HepG2 (cell line): ENCODE results near the gene HLA-DMB. TPM values are rescaled to one million over a fixed set of nuclear protein-coding genes. Genes with fewer than 3 reads are reported as not detected.

Experiments
- ATAC-seq: fragments of 200-7000 bp; cut with Tn5 transposase; 3 replicates; pipeline ENCODE4 v1.9.1; 2020; ENCODE audit warnings: mild to moderate bottlenecking, moderate library complexity
- BruUV-seq: library from RNA; stranded (reverse); fragments of 400-500 nt; replicated peaks from 2 replicates; lab custom pipeline; 2021; lab: Mats Ljungman, UMichigan
- CTCF ChIA-PET: fragments of 300-600 bp; formaldehyde crosslinking; extraction: SDS; loops from one replicate; lab custom pipeline; 2021; ENCODE audit warnings: low total read pairs, inconsistent platforms, low intra/inter-chr PET ratio; lab: Yijun Ruan, JAX
- POLR2A ChIA-PET: fragments of 350-600 bp; sonication (Branson Sonifier 250); formaldehyde crosslinking; loops from one replicate; lab custom pipeline; 2020; ENCODE audit warnings: antibody characterized with exemption, inconsistent platforms; lab: Yijun Ruan, JAX
- DNase-seq: peaks from one replicate; pipeline ENCODE4 v3.0.0-alpha.2; 2015; ENCODE audit warnings: low spot score
- FAIRE-seq: peaks from 3 replicates; lab custom pipeline; 2011; peaks lifted over from hg19 to GRCh38; lab: Jason Lieb, UNC
- H2AFZ ChIP-seq: one replicate; pipeline ENCODE4 v1.6.1; 2011; ENCODE audit warnings: low read length, inconsistent platforms
- H3K27ac ChIP-seq: fragments of 300-600 bp; 3 replicates; pipeline ENCODE4 v1.8.0; 2011; ENCODE audit warnings: mixed run types, mild to moderate bottlenecking, mixed read lengths, low read length, inconsistent platforms; ENCODE audit not compliant: insufficient read depth; ENCODE audit errors: extremely low read length
- H3K27me3 ChIP-seq, 2 experiments: fragments of 200-600 bp in 1 of 2; 2 replicates in 1 of 2; 3 replicates in 1 of 2; pipeline versions ENCODE4 v1.6.0 to v1.8.0; 2011; ENCODE audit warnings: low read length in 2 of 2, mild to moderate bottlenecking in 2 of 2, moderate library complexity in 2 of 2, inconsistent platforms in 1 of 2; ENCODE audit not compliant: insufficient read depth in 2 of 2, control insufficient read depth in 1 of 2
- H3K36me3 ChIP-seq, 2 experiments: fragments of 200-600 bp in 1 of 2; replicated peaks in 1 of 2; 2 replicates in 1 of 2; 3 replicates in 1 of 2; pipeline versions ENCODE4 v1.5.1 to v1.8.0; 2011; ENCODE audit warnings: low read length in 2 of 2, inconsistent platforms in 1 of 2; ENCODE audit not compliant: insufficient read depth in 2 of 2, control insufficient read depth in 1 of 2
- H3K4me1 ChIP-seq: 2 replicates; pipeline ENCODE4 v1.5.1; 2012; ENCODE audit warnings: low read length, inconsistent platforms; ENCODE audit not compliant: insufficient read depth
- H3K4me2 ChIP-seq: 2 replicates; pipeline ENCODE4 v1.6.0; 2011; ENCODE audit warnings: low read depth, low read length, inconsistent platforms
- H3K4me3 ChIP-seq, 3 experiments: fragments of 200-600 bp in 1 of 3; sonication (generic), shearing (Covaris generic) in 1 of 3; replicated peaks in 1 of 3; 2 replicates each; pipeline ENCODE4 v1.5.1; 2011 to 2016; ENCODE audit warnings: low read length in 3 of 3, inconsistent platforms in 2 of 3, low read depth in 2 of 3, mild to moderate bottlenecking in 2 of 3, control low read depth in 1 of 3, mixed read lengths in 1 of 3; ENCODE audit not compliant: insufficient read depth in 1 of 3
- H3K79me2 ChIP-seq: one replicate; pipeline ENCODE4 v1.6.1; 2011; ENCODE audit warnings: low read length, inconsistent platforms; ENCODE audit not compliant: insufficient read depth
- H3K9ac ChIP-seq: 2 replicates; pipeline ENCODE4 v1.6.0; 2011; ENCODE audit warnings: mild to moderate bottlenecking, low read depth, low read length, inconsistent platforms; ENCODE audit not compliant: insufficient read depth
- H3K9me3 ChIP-seq: 2 replicates; pipeline ENCODE4 v1.5.1; 2012; ENCODE audit warnings: mild to moderate bottlenecking, low read length
- H4K20me1 ChIP-seq: 2 replicates; pipeline ENCODE4 v1.6.0; 2011; ENCODE audit warnings: inconsistent platforms, mild to moderate bottlenecking, low read length, moderate library complexity; ENCODE audit not compliant: insufficient read depth
- CENPT ChIP-seq: sonication (generic); formaldehyde crosslinking; IDR thresholded peaks from 2 replicates; pipeline ENCODE4 v1.8.0; 2022; ENCODE audit warnings: low read depth, mild to moderate bottlenecking, moderate library complexity, missing genetic modification reagents
- FOXA1 ChIP-seq, 2 experiments: fragments of 450-650 bp in 1 of 2; sonication (generic) in 1 of 2; formaldehyde crosslinking in 1 of 2; IDR thresholded peaks; 2 replicates each; pipeline versions ENCODE4 v1.4.0 to v1.6.1; 2016 to 2020; ENCODE audit warnings: missing genetic modification reagents in 1 of 2
- KDM2A ChIP-seq: sonication (generic); formaldehyde crosslinking; IDR thresholded peaks from 2 replicates; pipeline ENCODE4 v1.4.0; 2020; ENCODE audit warnings: low read depth, missing genetic modification reagents, borderline replicate concordance
- POLR2A ChIP-seq, 2 experiments: IDR thresholded peaks; 2 replicates each; pipeline ENCODE4 v1.6.1; 2011; ENCODE audit warnings: low read depth in 2 of 2, low read length in 2 of 2, mild to moderate bottlenecking in 1 of 2, moderate library complexity in 1 of 2; ENCODE audit not compliant: insufficient read depth in 1 of 2
- POLR2AphosphoS2 ChIP-seq: IDR thresholded peaks from 2 replicates; pipeline ENCODE4 v1.6.1; 2011; ENCODE audit warnings: low read depth, low read length, improper control_type of control experiment
- POLR2G ChIP-seq: fragments of 200-400 bp; formaldehyde crosslinking; IDR thresholded peaks from 2 replicates; pipeline ENCODE4 v1.6.1; 2018; ENCODE audit warnings: mild to moderate bottlenecking, low read depth, low read length, moderate library complexity
- RBM22 ChIP-seq: fragments of 200-400 bp; formaldehyde crosslinking; optimal IDR thresholded peaks from 2 replicates; pipeline ENCODE3; 2017; ENCODE audit warnings: mild to moderate bottlenecking, low read length, moderate library complexity
- SSRP1 ChIP-seq: IDR thresholded peaks from 2 replicates; pipeline ENCODE4 v1.6.1; 2016; ENCODE audit warnings: control low read depth
- ZBTB7A ChIP-seq: sonication (generic); formaldehyde crosslinking; IDR thresholded peaks from 2 replicates; pipeline ENCODE4 v1.8.0; 2022; ENCODE audit warnings: mild to moderate bottlenecking, missing genetic modification reagents
- ZNF350 ChIP-seq: sonication (generic); formaldehyde crosslinking; IDR thresholded peaks from 2 replicates; pipeline ENCODE4 v1.4.0; 2020; ENCODE audit warnings: mild to moderate bottlenecking, low read depth, missing genetic modification reagents, borderline replicate concordance
- WGBS: methylation state at CpG from one replicate; pipeline ENCODE4 v1.1.6; 2017; ENCODE audit warnings: low lambda C conversion rate; 5-methylcytosine and 5-hydroxymethylcytosine counted together
- in situ Hi-C: cut with HindIII; loops from 2 replicates; pipeline ENCODE4 v1.10.0; 2017; ENCODE audit warnings: low pct_unique_long_range_greater_than_20kb; ENCODE audit not compliant: extremely low pct_ligation_motif_present
- intact Hi-C: fragments of 100-400 bp; cut with micrococcal nuclease; formaldehyde crosslinking; loops from one replicate; pipeline ENCODE4 v1.10.0; 2022; ENCODE audit not compliant: unreplicated experiment
- polyA plus RNA-seq, 8 experiments: library from polyadenylated mRNA; depleted of rRNA in 3 of 8; stranded (reverse) in 7 of 8; unstranded in 1 of 8; fragments of >200 nt; fragmentation: Illumina TruSeq in 4 of 8; extraction: Trizol in 4 of 8; gene quantifications; 2 replicates each; pipeline versions ENCODE4 v1.2.1 to v1.2.3, GENCODE V29; 2011 to 2016; ENCODE audit warnings: low read depth in 4 of 8, missing spikeins in 1 of 8, mixed read lengths in 1 of 8; ENCODE audit not compliant: insufficient read depth in 1 of 8
- total RNA-seq, 5 experiments: library from RNA; depleted of rRNA; stranded (reverse); fragments of >200 nt; fragmentation: Illumina TruSeq; extraction: Trizol; gene quantifications; 2 replicates each; pipeline ENCODE4 v1.2.3, GENCODE V29; 2016; ENCODE audit warnings: low read depth in 1 of 5
- TF ChIP-seq, protein P1 (sequence below): sonication (generic); formaldehyde crosslinking; IDR thresholded peaks from 2 replicates; pipeline ENCODE4 v1.4.0; 2020; ENCODE audit warnings: missing genetic modification reagents

Gene HLA-DMB
- total and polyA plus RNA-seq, 2 of the 13 experiments (the other 11 are each of a cell fraction or from before 2014, with no cell fraction given), result not detected

DNA sequence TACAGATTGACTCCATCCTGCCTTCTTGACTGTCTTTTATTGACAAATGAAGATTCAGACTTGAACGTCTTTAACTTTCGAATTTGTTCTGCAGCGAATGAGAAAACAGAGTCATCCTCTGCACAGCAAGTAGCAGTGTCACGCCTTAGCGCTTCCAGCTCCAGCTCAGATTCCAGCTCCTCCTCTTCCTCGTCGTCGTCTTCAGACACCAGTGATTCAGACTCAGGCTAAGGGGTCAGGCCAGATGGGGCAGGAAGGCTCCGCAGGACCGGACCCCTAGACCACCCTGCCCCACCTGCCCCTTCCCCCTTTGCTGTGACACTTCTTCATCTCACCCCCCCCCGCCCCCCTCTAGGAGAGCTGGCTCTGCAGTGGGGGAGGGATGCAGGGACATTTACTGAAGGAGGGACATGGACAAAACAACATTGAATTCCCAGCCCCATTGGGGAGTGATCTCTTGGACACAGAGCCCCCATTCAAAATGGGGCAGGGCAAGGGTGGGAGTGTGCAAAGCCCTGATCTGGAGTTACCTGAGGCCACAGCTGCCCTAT, 39.7 kb upstream of the HLA-DMB start:
- TF ChIP-seq POLR2G, result peak; percentile 63
- TF ChIP-seq POLR2A (IDR thresholded peaks at IDR 0.05; ENCODE audit: insufficient read depth in 1 of 2, low read depth in 2 of 2, low read length in 2 of 2), result peak in 1 of 2 experiments; percentile 43; a peak in 2 of 4 replicates
- TF ChIP-seq SSRP1, result peak; percentile 85; the same call in 1 of the 2 replicates
- TF ChIP-seq KDM2A (CRISPR knock-in tag), result 0 out of 2 replicates have a peak, but pooled peaks have one; percentile 6
- TF ChIP-seq ZNF350 (CRISPR knock-in tag), result no peak
- TF ChIP-seq RBM22, result peak; percentile 89
- no peak for TF ChIP-seq FOXA1 (IDR thresholded peaks at IDR 0.05)
- TF ChIP-seq FOXA1 (CRISPR knock-in tag; IDR thresholded peaks at IDR 0.05), result no peak
- TF ChIP-seq ZBTB7A (CRISPR knock-in tag), result 0 out of 2 replicates have a peak, but pooled peaks have one; percentile 23
- TF ChIP-seq POLR2AphosphoS2, result peak; percentile 73
- TF ChIP-seq, protein P1, sequence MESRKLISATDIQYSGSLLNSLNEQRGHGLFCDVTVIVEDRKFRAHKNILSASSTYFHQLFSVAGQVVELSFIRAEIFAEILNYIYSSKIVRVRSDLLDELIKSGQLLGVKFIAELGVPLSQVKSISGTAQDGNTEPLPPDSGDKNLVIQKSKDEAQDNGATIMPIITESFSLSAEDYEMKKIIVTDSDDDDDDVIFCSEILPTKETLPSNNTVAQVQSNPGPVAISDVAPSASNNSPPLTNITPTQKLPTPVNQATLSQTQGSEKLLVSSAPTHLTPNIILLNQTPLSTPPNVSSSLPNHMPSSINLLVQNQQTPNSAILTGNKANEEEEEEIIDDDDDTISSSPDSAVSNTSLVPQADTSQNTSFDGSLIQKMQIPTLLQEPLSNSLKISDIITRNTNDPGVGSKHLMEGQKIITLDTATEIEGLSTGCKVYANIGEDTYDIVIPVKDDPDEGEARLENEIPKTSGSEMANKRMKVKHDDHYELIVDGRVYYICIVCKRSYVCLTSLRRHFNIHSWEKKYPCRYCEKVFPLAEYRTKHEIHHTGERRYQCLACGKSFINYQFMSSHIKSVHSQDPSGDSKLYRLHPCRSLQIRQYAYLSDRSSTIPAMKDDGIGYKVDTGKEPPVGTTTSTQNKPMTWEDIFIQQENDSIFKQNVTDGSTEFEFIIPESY (CRISPR knock-in tag), result peak; percentile 76
- no peak for TF ChIP-seq CENPT (CRISPR knock-in tag)
- in situ Hi-C loops, result loop anchor here (5.0 kb wide), 1 partner anchor 43 kb away; no protein-coding TSS in a partner anchor
- FAIRE-seq, result no peak
- no peak for ATAC-seq
- no peak overlapping the region for H3K9ac ChIP-seq
- H3K9me3 ChIP-seq, result no peaks in the 10 kb centered on the region
- POLR2A ChIA-PET, result interaction anchor here (1.0 to 10.2 kb wide), 7 partner anchors 9 to 268 kb away, joined by 3 to 305 read pairs (median 6); partner anchors contain the start of genes BRD2, HLA-DMA and TAP2
- H3K4me2 ChIP-seq, result no peak overlapping the region
- H3K27ac ChIP-seq, result no peak overlapping the region
- no peak for DNase-seq
- BruUV-seq, result TSS peak; percentile 1
- H3K4me3 ChIP-seq, result no peak overlapping the region
- peaks cover 71% of the 10 kb centered on the region for H4K20me1 ChIP-seq
- H3K36me3 ChIP-seq, result peaks cover 41 to 55% of the 10 kb centered on the region in 2 experiments
- no peak overlapping the region for H2AFZ ChIP-seq
- no peaks in the 10 kb centered on the region for H3K27me3 ChIP-seq
- 83% methylated on average over 11 of the region's 11 CpGs for WGBS
- intact Hi-C loops, result no loop called here
- H3K79me2 ChIP-seq, result peaks cover 21% of the 10 kb centered on the region
- H3K4me1 ChIP-seq, result peaks cover 31% of the 10 kb centered on the region
- CTCF ChIA-PET, result interaction anchor here (7.2 kb wide), 1 partner anchor 47 kb away, joined by 103 read pairs; no protein-coding TSS in a partner anchor
